WTC11 (cell line): ENCODE data around the gene U2SURP.

Experiments used
- NR3C1 ChIP-seq: sonication (generic); formaldehyde crosslinking; conservative IDR thresholded peaks from 2 replicates; pipeline ENCODE4 v1.8.1; 2023; ENCODE audit warnings: low read depth, mild to moderate bottlenecking, missing genetic modification reagents
- USF2 ChIP-seq: sonication (generic); formaldehyde crosslinking; IDR thresholded peaks from 2 replicates; pipeline ENCODE4 v1.8.1; 2023; ENCODE audit warnings: mild to moderate bottlenecking, missing genetic modification reagents, moderate library complexity
- TF ChIP-seq, protein P1 (sequence below): fragments of 200-600 bp; IDR thresholded peaks from 2 replicates; pipeline ENCODE4 v1.8.0; 2022; ENCODE audit warnings: antibody characterized with exemption
- TF ChIP-seq, protein P2 (sequence below): sonication (generic); formaldehyde crosslinking; IDR thresholded peaks from 2 replicates; pipeline ENCODE4 v1.8.1; 2022; ENCODE audit warnings: missing genetic modification reagents, borderline replicate concordance

GRCh38 chr3:142993958-142994442 is 7.4 kb upstream of the U2SURP start:
- TF ChIP-seq, protein P1, sequence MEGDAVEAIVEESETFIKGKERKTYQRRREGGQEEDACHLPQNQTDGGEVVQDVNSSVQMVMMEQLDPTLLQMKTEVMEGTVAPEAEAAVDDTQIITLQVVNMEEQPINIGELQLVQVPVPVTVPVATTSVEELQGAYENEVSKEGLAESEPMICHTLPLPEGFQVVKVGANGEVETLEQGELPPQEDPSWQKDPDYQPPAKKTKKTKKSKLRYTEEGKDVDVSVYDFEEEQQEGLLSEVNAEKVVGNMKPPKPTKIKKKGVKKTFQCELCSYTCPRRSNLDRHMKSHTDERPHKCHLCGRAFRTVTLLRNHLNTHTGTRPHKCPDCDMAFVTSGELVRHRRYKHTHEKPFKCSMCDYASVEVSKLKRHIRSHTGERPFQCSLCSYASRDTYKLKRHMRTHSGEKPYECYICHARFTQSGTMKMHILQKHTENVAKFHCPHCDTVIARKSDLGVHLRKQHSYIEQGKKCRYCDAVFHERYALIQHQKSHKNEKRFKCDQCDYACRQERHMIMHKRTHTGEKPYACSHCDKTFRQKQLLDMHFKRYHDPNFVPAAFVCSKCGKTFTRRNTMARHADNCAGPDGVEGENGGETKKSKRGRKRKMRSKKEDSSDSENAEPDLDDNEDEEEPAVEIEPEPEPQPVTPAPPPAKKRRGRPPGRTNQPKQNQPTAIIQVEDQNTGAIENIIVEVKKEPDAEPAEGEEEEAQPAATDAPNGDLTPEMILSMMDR, result peak; percentile 52
- TF ChIP-seq, protein P2, sequence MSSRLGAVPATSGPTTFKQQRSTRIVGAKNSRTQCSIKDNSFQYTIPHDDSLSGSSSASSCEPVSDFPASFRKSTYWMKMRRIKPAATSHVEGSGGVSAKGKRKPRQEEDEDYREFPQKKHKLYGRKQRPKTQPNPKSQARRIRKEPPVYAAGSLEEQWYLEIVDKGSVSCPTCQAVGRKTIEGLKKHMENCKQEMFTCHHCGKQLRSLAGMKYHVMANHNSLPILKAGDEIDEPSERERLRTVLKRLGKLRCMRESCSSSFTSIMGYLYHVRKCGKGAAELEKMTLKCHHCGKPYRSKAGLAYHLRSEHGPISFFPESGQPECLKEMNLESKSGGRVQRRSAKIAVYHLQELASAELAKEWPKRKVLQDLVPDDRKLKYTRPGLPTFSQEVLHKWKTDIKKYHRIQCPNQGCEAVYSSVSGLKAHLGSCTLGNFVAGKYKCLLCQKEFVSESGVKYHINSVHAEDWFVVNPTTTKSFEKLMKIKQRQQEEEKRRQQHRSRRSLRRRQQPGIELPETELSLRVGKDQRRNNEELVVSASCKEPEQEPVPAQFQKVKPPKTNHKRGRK (CRISPR knock-in tag), result no peak
- no peak for TF ChIP-seq NR3C1
- TF ChIP-seq USF2 (CRISPR knock-in tag), result no peak
